ENCODE measurements around the gene C1QB.

DNA sequence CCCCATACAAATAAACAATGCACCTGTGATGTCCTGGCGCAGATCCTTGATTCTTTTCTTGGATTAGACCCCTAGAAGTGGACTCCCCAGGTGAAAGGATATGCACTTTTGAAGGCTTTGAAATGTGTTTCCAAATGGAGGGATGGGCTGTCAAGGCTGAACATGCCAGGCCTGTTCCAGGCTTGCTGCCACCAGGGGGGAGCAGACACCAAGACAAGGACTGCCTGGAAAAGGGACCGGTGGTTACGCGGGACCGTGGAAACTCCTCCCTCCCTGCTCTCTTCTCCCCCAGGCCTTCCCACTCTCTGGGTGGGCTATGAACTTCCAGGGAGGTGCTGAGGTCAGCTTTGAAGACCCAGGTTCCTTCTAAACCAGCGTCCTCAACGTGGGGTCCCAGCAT is 12.7 kb downstream of the C1QB start:
- TF ChIP-seq, protein P1, sequence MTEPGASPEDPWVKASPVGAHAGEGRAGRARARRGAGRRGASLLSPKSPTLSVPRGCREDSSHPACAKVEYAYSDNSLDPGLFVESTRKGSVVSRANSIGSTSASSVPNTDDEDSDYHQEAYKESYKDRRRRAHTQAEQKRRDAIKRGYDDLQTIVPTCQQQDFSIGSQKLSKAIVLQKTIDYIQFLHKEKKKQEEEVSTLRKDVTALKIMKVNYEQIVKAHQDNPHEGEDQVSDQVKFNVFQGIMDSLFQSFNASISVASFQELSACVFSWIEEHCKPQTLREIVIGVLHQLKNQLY (CRISPR knock-in tag; conservative IDR thresholded peaks at IDR 0.05), result no peak
- TF ChIP-seq, protein P2, sequence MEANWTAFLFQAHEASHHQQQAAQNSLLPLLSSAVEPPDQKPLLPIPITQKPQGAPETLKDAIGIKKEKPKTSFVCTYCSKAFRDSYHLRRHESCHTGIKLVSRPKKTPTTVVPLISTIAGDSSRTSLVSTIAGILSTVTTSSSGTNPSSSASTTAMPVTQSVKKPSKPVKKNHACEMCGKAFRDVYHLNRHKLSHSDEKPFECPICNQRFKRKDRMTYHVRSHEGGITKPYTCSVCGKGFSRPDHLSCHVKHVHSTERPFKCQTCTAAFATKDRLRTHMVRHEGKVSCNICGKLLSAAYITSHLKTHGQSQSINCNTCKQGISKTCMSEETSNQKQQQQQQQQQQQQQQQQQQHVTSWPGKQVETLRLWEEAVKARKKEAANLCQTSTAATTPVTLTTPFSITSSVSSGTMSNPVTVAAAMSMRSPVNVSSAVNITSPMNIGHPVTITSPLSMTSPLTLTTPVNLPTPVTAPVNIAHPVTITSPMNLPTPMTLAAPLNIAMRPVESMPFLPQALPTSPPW (CRISPR knock-in tag; IDR thresholded peaks at IDR 0.05), result no peak
- no peak for TF ChIP-seq MXI1 (IDR thresholded peaks at IDR 0.05; ENCODE audit: low read depth, low read length)
- no peak for TF ChIP-seq MCM5 (IDR thresholded peaks at IDR 0.05; ENCODE audit: low read depth)
- TF ChIP-seq GABPA (tag; conservative IDR thresholded peaks at IDR 0.05; ENCODE audit: low read depth), result no peak

Data from K562 (cell line).